Kidney epithelial cell (primary cell): ENCODE results near the gene FAM180A. TPM values are rescaled to one million over a fixed set of nuclear protein-coding genes. Genes with fewer than 3 reads are reported as not detected.
"Not testable (repeated sequence)": the region's sequence is repeated elsewhere in the genome, so short reads cannot be mapped to it uniquely, and the experiment has no call there.

ENCODE experiments used
- DNase-seq: peaks from one replicate; pipeline ENCODE4 v3.0.0-alpha.2; 2010; ENCODE audit warnings: low read depth
- H3K27me3 ChIP-seq: 2 replicates; pipeline ENCODE4 v1.6.0; 2011; ENCODE audit warnings: low read length; ENCODE audit not compliant: control insufficient read depth, insufficient read depth
- H3K36me3 ChIP-seq: 2 replicates; pipeline ENCODE4 v1.5.1; 2011; ENCODE audit warnings: low read length; ENCODE audit not compliant: control insufficient read depth, insufficient read depth
- H3K4me3 ChIP-seq: 2 replicates; pipeline ENCODE4 v1.5.1; 2011; ENCODE audit warnings: low read depth, mild to moderate bottlenecking, control low read depth, low read length
- total RNA-seq: library from RNA; depleted of rRNA; stranded (reverse); fragments of >200 nt; gene quantifications from 2 replicates; pipeline ENCODE4 v1.2.3, GENCODE V29; 2015
- TF ChIP-seq, protein P1 (sequence below): IDR thresholded peaks from 2 replicates; pipeline ENCODE4 v1.5.1; 2011; ENCODE audit warnings: mild to moderate bottlenecking, moderate library complexity, low read length, control low read depth, inconsistent platforms; ENCODE audit not compliant: insufficient read depth, poor library complexity, severe bottlenecking

FAM180A gene
- total RNA-seq, 1 donor from 2014 or later = not detected

GRCh38 chr7:135742371-135742770, 6.2 kb downstream of the FAM180A start:
- H3K27me3 ChIP-seq = no peaks in the 10 kb centered on the region
- TF ChIP-seq, protein P1, sequence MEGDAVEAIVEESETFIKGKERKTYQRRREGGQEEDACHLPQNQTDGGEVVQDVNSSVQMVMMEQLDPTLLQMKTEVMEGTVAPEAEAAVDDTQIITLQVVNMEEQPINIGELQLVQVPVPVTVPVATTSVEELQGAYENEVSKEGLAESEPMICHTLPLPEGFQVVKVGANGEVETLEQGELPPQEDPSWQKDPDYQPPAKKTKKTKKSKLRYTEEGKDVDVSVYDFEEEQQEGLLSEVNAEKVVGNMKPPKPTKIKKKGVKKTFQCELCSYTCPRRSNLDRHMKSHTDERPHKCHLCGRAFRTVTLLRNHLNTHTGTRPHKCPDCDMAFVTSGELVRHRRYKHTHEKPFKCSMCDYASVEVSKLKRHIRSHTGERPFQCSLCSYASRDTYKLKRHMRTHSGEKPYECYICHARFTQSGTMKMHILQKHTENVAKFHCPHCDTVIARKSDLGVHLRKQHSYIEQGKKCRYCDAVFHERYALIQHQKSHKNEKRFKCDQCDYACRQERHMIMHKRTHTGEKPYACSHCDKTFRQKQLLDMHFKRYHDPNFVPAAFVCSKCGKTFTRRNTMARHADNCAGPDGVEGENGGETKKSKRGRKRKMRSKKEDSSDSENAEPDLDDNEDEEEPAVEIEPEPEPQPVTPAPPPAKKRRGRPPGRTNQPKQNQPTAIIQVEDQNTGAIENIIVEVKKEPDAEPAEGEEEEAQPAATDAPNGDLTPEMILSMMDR = no peak
- H3K36me3 ChIP-seq = no peaks in the 10 kb centered on the region
- H3K4me3 ChIP-seq = no peak overlapping the region
- no peak for DNase-seq

DNA sequence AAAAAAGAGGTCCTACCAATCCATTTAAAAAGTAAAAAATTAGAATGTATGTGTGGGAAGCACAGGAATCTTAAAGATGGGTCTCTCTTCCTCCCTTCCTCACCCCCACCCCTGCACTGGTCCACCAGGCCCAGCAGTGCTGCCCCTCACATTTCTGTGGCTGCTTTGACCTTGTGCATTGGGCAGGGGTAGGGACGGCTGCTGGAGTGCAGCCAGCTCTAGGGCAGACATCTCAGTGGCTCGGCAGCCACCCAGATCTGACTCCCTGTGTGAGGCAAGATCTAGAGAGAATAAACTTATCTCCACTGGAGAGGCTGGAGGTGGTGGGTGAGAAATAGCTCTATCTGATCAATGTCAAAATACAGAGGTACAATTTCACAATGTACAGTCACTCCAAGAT, 6.7 kb downstream of the FAM180A start:
- Histone ChIP-seq H3K27me3 (no peaks in the 10 kb centered on the region), H3K4me3 (no peak overlapping the region), H3K36me3 (no peaks in the 10 kb centered on the region)
- TF ChIP-seq, protein P1 = no peak
- no peak for DNase-seq

- no peak for DNase-seq
- no peak overlapping the region for H3K4me3 ChIP-seq
- H3K27me3 ChIP-seq = no peaks in the 10 kb centered on the region
- TF ChIP-seq, protein P1 = no peak
- H3K36me3 ChIP-seq = no peaks in the 10 kb centered on the region
These were observed 7.7 kb downstream of the FAM180A start for GRCh38 chr7:135740889-135741288.

GRCh38 chr7:135737306-135737647, 11.3 kb downstream of the FAM180A start:
- H3K27me3 ChIP-seq, H3K36me3 ChIP-seq, H3K4me3 ChIP-seq, DNase-seq: not testable (repeated sequence)

GRCh38 chr7:135736586-135737305, 11.9 kb downstream of the FAM180A start:
- DNase-seq = no peak
- no peak overlapping the region for H3K4me3 ChIP-seq
- no peaks in the 10 kb centered on the region for H3K27me3 ChIP-seq
- TF ChIP-seq, protein P1 = no peak
- no peaks in the 10 kb centered on the region for H3K36me3 ChIP-seq

DNA sequence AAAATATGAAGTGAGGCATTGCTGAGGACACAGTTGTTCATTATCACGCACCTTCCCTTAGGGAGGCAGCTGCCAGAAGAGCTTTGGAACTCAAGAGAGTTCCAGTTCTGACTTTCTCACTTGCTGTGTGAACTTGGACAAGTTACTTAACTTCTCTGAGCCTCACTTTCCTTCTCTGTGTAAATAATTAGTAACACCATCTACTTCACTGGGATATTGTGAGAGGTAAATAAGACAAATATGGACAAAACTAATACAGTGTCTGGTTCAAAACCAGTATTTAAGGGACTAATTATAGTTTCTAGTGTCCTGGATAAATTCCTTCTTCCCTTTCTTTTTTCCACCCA, 14.3 kb downstream of the FAM180A start:
- TF ChIP-seq, protein P1 = no peak
- H3K27me3 ChIP-seq = no peaks in the 10 kb centered on the region
- no peak for DNase-seq
- H3K4me3 ChIP-seq = no peak overlapping the region
- no peaks in the 10 kb centered on the region for H3K36me3 ChIP-seq
